IMR-90 (cell line): ENCODE measurements around the gene EPC2.

Experiments used
- CEBPB ChIP-seq: IDR thresholded peaks from 2 replicates; pipeline ENCODE4 v1.6.1; 2012; ENCODE audit warnings: low read depth, low read length, improper control_type of control experiment
- FOS ChIP-seq: fragments of 150-350 bp; IDR thresholded peaks from 2 replicates; pipeline ENCODE4 v1.6.1; 2016; ENCODE audit warnings: low read depth, low read length
- MXI1 ChIP-seq: IDR thresholded peaks from 2 replicates; pipeline ENCODE4 v1.6.1; 2012; ENCODE audit warnings: low read depth, mild to moderate bottlenecking, low read length, moderate library complexity, borderline replicate concordance
- POLR2A ChIP-seq: IDR thresholded peaks from 2 replicates; pipeline ENCODE4 v1.6.1; 2012; ENCODE audit warnings: mild to moderate bottlenecking, low read depth, low read length
- SMC3 ChIP-seq: fragments of 150-350 bp; IDR thresholded peaks from 2 replicates; pipeline ENCODE4 v1.6.1; 2016; ENCODE audit warnings: low read depth, mild to moderate bottlenecking, antibody characterized with exemption, low read length, moderate library complexity
- TF ChIP-seq, protein P1 (sequence below): conservative IDR thresholded peaks from 2 replicates; pipeline ENCODE4 v1.5.1; 2012; ENCODE audit warnings: mild to moderate bottlenecking, low read depth, low read length, improper control_type of control experiment
- TF ChIP-seq, protein P2 (sequence below): fragments of 150-350 bp; IDR thresholded peaks from 2 replicates; pipeline ENCODE4 v1.6.1; 2016; ENCODE audit warnings: low read depth, mild to moderate bottlenecking, low read length, moderate library complexity, borderline replicate concordance
- TF ChIP-seq, protein P3 (sequence below): fragments of 150-350 bp; IDR thresholded peaks from 2 replicates; pipeline ENCODE4 v1.6.1; 2017; ENCODE audit warnings: mild to moderate bottlenecking, antibody characterized with exemption, low read length, low read depth

DNA sequence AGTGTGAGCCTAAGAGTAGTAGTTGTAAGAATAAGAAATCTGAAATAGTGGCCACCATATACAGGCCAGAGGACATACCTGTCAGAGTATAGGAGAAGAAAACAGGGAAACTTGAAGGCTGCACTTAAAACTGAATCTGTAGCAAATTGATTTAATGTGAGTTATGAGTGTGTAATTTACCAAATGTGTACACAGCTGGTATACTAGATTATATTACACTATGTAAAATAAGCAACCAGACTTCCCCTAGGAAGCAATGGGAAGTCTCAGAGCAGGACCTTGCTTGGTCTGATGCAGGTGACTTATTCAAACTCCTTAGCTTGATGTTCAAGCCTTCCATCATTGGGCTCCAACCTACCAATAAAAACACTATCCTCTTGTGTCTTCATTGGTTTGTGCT, 17.3 kb upstream of the EPC2 start:
- TF ChIP-seq, protein P1, sequence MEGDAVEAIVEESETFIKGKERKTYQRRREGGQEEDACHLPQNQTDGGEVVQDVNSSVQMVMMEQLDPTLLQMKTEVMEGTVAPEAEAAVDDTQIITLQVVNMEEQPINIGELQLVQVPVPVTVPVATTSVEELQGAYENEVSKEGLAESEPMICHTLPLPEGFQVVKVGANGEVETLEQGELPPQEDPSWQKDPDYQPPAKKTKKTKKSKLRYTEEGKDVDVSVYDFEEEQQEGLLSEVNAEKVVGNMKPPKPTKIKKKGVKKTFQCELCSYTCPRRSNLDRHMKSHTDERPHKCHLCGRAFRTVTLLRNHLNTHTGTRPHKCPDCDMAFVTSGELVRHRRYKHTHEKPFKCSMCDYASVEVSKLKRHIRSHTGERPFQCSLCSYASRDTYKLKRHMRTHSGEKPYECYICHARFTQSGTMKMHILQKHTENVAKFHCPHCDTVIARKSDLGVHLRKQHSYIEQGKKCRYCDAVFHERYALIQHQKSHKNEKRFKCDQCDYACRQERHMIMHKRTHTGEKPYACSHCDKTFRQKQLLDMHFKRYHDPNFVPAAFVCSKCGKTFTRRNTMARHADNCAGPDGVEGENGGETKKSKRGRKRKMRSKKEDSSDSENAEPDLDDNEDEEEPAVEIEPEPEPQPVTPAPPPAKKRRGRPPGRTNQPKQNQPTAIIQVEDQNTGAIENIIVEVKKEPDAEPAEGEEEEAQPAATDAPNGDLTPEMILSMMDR = no peak
- TF ChIP-seq, protein P2, sequence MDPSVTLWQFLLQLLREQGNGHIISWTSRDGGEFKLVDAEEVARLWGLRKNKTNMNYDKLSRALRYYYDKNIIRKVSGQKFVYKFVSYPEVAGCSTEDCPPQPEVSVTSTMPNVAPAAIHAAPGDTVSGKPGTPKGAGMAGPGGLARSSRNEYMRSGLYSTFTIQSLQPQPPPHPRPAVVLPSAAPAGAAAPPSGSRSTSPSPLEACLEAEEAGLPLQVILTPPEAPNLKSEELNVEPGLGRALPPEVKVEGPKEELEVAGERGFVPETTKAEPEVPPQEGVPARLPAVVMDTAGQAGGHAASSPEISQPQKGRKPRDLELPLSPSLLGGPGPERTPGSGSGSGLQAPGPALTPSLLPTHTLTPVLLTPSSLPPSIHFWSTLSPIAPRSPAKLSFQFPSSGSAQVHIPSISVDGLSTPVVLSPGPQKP = no peak
- TF ChIP-seq SMC3 (no peak), POLR2A (no peak), CEBPB (no peak), MXI1 (no peak), FOS (no peak)
- TF ChIP-seq, protein P3, sequence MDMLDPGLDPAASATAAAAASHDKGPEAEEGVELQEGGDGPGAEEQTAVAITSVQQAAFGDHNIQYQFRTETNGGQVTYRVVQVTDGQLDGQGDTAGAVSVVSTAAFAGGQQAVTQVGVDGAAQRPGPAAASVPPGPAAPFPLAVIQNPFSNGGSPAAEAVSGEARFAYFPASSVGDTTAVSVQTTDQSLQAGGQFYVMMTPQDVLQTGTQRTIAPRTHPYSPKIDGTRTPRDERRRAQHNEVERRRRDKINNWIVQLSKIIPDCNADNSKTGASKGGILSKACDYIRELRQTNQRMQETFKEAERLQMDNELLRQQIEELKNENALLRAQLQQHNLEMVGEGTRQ = no peak
